ENCODE data around the gene AATK. TPM values are rescaled to one million over a fixed set of nuclear protein-coding genes. Genes with fewer than 3 reads are reported as not detected.

AATK gene
- total RNA-seq, 1 donor from 2014 or later = 7.7 TPM

- Mint-ChIP-seq H3K36me3 (ENCODE audit: low read depth, unreplicated experiment) (peaks cover 9% of the 10 kb centered on the region), H3K4me3 (ENCODE audit: unreplicated experiment) (no peak overlapping the region), H3K4me1 (ENCODE audit: unreplicated experiment) (peaks cover 6% of the 10 kb centered on the region), H3K27ac (ENCODE audit: unreplicated experiment) (no peak overlapping the region), H3K9me3 (ENCODE audit: unreplicated experiment) (no peaks in the 10 kb centered on the region), H3K27me3 (ENCODE audit: unreplicated experiment) (peaks cover 9% of the 10 kb centered on the region)
- no peak for TF ChIP-seq CTCF (IDR thresholded peaks at IDR 0.05; ENCODE audit: unreplicated experiment)
- no peak for DNase-seq (ENCODE audit: low spot score)
These were observed 74.9 kb downstream of the AATK start for GRCh38 chr17:81091154-81091553.

GRCh38 chr17:81090361-81091136, 75.5 kb downstream of the AATK start:
- H3K9me3 Mint-ChIP-seq (ENCODE audit: unreplicated experiment) = no peaks in the 10 kb centered on the region
- H3K27me3 Mint-ChIP-seq (ENCODE audit: unreplicated experiment) = peaks cover 8% of the 10 kb centered on the region
- H3K27ac Mint-ChIP-seq (ENCODE audit: unreplicated experiment) = no peak overlapping the region
- peaks cover 9% of the 10 kb centered on the region for H3K36me3 Mint-ChIP-seq (ENCODE audit: low read depth, unreplicated experiment)
- H3K4me3 Mint-ChIP-seq (ENCODE audit: unreplicated experiment) = no peak overlapping the region
- H3K4me1 Mint-ChIP-seq (ENCODE audit: unreplicated experiment) = peaks cover 6% of the 10 kb centered on the region
- no peak for DNase-seq (ENCODE audit: low spot score)
- no peak for TF ChIP-seq CTCF (IDR thresholded peaks at IDR 0.05; ENCODE audit: unreplicated experiment)

GRCh38 chr17:81086789-81087551, 79.1 kb downstream of the AATK start:
- Mint-ChIP-seq H3K27me3 (ENCODE audit: unreplicated experiment) (peaks cover 10% of the 10 kb centered on the region), H3K4me3 (ENCODE audit: unreplicated experiment) (no peak overlapping the region), H3K9me3 (ENCODE audit: unreplicated experiment) (no peaks in the 10 kb centered on the region), H3K27ac (ENCODE audit: unreplicated experiment) (no peak overlapping the region), H3K36me3 (ENCODE audit: low read depth, unreplicated experiment) (peaks cover 5% of the 10 kb centered on the region), H3K4me1 (ENCODE audit: unreplicated experiment) (no peaks in the 10 kb centered on the region)
- TF ChIP-seq CTCF (IDR thresholded peaks at IDR 0.05; ENCODE audit: unreplicated experiment) = no peak
- no peak for DNase-seq (ENCODE audit: low spot score)

- Mint-ChIP-seq H3K27ac (ENCODE audit: unreplicated experiment) (no peak overlapping the region), H3K4me1 (ENCODE audit: unreplicated experiment) (no peaks in the 10 kb centered on the region), H3K4me3 (ENCODE audit: unreplicated experiment) (no peak overlapping the region), H3K36me3 (ENCODE audit: low read depth, unreplicated experiment) (peaks cover 5% of the 10 kb centered on the region), H3K27me3 (ENCODE audit: unreplicated experiment) (peaks cover 10% of the 10 kb centered on the region), H3K9me3 (ENCODE audit: unreplicated experiment) (no peaks in the 10 kb centered on the region)
- no peak for TF ChIP-seq CTCF (IDR thresholded peaks at IDR 0.05; ENCODE audit: unreplicated experiment)
- no peak for DNase-seq (ENCODE audit: low spot score)
These were observed 80.6 kb downstream of the AATK start for GRCh38 chr17:81085420-81085911.
